K562 (cell line): Measurements from ENCODE around the gene COX14. TPM values are rescaled to one million over a fixed set of nuclear protein-coding genes. Genes with fewer than 3 reads are reported as not detected.

ENCODE experiments used
- CBFA2T3 ChIP-seq: fragments of 450-650 bp; IDR thresholded peaks from 2 replicates; pipeline ENCODE4 v1.6.1; 2017
- CBFB ChIP-seq: sonication (generic); formaldehyde crosslinking; IDR thresholded peaks from 2 replicates; pipeline ENCODE4 v1.4.0; 2020; ENCODE audit warnings: mild to moderate bottlenecking, missing genetic modification reagents
- CSDE1 ChIP-seq, 2 experiments: fragments of 450-650 bp; IDR thresholded peaks; 2 replicates each; pipeline ENCODE4 v1.6.1; 2016; ENCODE audit warnings: mild to moderate bottlenecking in 1 of 2
- CXXC5 ChIP-seq: fragments of 250-450 bp; sonication (Bioruptor Pico); IDR thresholded peaks from 2 replicates; pipeline ENCODE4 v1.8.0; 2022; ENCODE audit warnings: inconsistent platforms, mild to moderate bottlenecking, moderate library complexity
- DEAF1 ChIP-seq: fragments of 450-650 bp; formaldehyde crosslinking; IDR thresholded peaks from 2 replicates; pipeline ENCODE4 v1.4.0; 2020; ENCODE audit warnings: mild to moderate bottlenecking, moderate library complexity
- EHMT2 ChIP-seq: fragments of 450-650 bp; IDR thresholded peaks from 2 replicates; pipeline ENCODE4 v1.6.1; 2018; ENCODE audit warnings: antibody characterized with exemption
- ETS2 ChIP-seq: IDR thresholded peaks from 2 replicates; pipeline ENCODE4 v1.6.1; 2016; ENCODE audit warnings: borderline replicate concordance, missing genetic modification characterization, mild to moderate bottlenecking, moderate library complexity, missing compliant biosample characterization; ENCODE audit not compliant: poor library complexity, severe bottlenecking
- FOXK2 ChIP-seq, 2 experiments: fragments of 450-650 bp; IDR thresholded peaks in 1 of 2; conservative IDR thresholded peaks in 1 of 2; 2 replicates each; pipeline ENCODE4 v1.6.1; 2016; ENCODE audit warnings: low read depth in 2 of 2, mild to moderate bottlenecking in 1 of 2
- GABPB1 ChIP-seq: sonication (generic); formaldehyde crosslinking; IDR thresholded peaks from 2 replicates; pipeline ENCODE4 v1.8.0; 2022; ENCODE audit warnings: mild to moderate bottlenecking, missing genetic modification reagents
- HDAC1 ChIP-seq, 2 experiments: fragments of 450-650 bp; IDR thresholded peaks; 2 replicates each; pipeline ENCODE4 v1.6.1; 2016 to 2017; ENCODE audit warnings: inconsistent platforms in 1 of 2, mild to moderate bottlenecking in 1 of 2, moderate library complexity in 1 of 2
- ID3 ChIP-seq, 2 experiments: fragments of 250-450 bp in 1 of 2; fragments of 450-650 bp in 1 of 2; sonication (Bioruptor Pico) in 1 of 2; IDR thresholded peaks; 2 replicates each; pipeline versions ENCODE4 v1.6.1 to v1.8.0; 2016 to 2021; ENCODE audit warnings: mild to moderate bottlenecking in 2 of 2, moderate library complexity in 2 of 2, missing compliant biosample characterization in 1 of 2, missing genetic modification characterization in 1 of 2
- IRF2 ChIP-seq: sonication (generic); formaldehyde crosslinking; IDR thresholded peaks from 2 replicates; pipeline ENCODE4 v1.8.1; 2022; ENCODE audit warnings: mild to moderate bottlenecking, missing genetic modification reagents
- L3MBTL2 ChIP-seq: fragments of 450-650 bp; IDR thresholded peaks from 2 replicates; pipeline ENCODE4 v1.6.1; 2016; ENCODE audit warnings: mild to moderate bottlenecking, moderate library complexity
- MLLT1 ChIP-seq, 2 experiments: fragments of 450-650 bp; IDR thresholded peaks; 2 replicates each; pipeline ENCODE4 v1.6.1; 2016
- NR3C1 ChIP-seq: sonication (generic); formaldehyde crosslinking; IDR thresholded peaks from 2 replicates; pipeline ENCODE4 v1.8.1; 2022; ENCODE audit warnings: missing genetic modification reagents
- NRF1 ChIP-seq, 2 experiments: fragments of 450-650 bp; IDR thresholded peaks in 1 of 2; conservative IDR thresholded peaks in 1 of 2; 2 replicates each; pipeline ENCODE4 v1.6.1; 2014; ENCODE audit warnings: mild to moderate bottlenecking in 2 of 2
- PBX2 ChIP-seq, 2 experiments: IDR thresholded peaks in 1 of 2; conservative IDR thresholded peaks in 1 of 2; 2 replicates each; pipeline ENCODE4 v1.6.1; 2016; ENCODE audit warnings: low read depth in 2 of 2, mild to moderate bottlenecking in 1 of 2, missing compliant biosample characterization in 1 of 2, missing genetic modification characterization in 1 of 2, moderate library complexity in 1 of 2
- RBM22 ChIP-seq: fragments of 200-400 bp; formaldehyde crosslinking; IDR thresholded peaks from 2 replicates; pipeline ENCODE4 v1.6.1; 2018; ENCODE audit warnings: low read length, low read depth; ENCODE audit not compliant: poor library complexity, severe bottlenecking
- SMARCA4 ChIP-seq: fragments of 450-650 bp; IDR thresholded peaks from 2 replicates; pipeline ENCODE4 v1.6.1; 2016
- TOE1 ChIP-seq, 2 experiments: fragments of 450-650 bp in 1 of 2; sonication (generic) in 1 of 2; formaldehyde crosslinking in 1 of 2; IDR thresholded peaks; 2 replicates each; pipeline versions ENCODE4 v1.7.1 to v1.8.0; 2016 to 2022; ENCODE audit warnings: borderline replicate concordance in 2 of 2, mild to moderate bottlenecking in 2 of 2, antibody characterized with exemption in 1 of 2, inconsistent platforms in 1 of 2, low read depth in 1 of 2, missing genetic modification reagents in 1 of 2, moderate library complexity in 1 of 2
- ZNF785 ChIP-seq: fragments of 250-450 bp; sonication (Bioruptor Pico); IDR thresholded peaks from 2 replicates; pipeline ENCODE4 v1.4.0; 2020; ENCODE audit warnings: mild to moderate bottlenecking
- polyA plus RNA-seq, 8 experiments: library from polyadenylated mRNA; depleted of rRNA in 4 of 8; stranded (reverse) in 5 of 8; unstranded in 3 of 8; fragments of >200 nt; fragmentation: Nextera tagmentation in 2 of 8; fragmentation: Illumina TruSeq in 1 of 8; extraction: Ambion mirVana in 2 of 8; extraction: Trizol in 1 of 8; gene quantifications; 2 replicates each; pipeline versions ENCODE4 v1.2.1 to v1.2.3, GENCODE V29; 2011 to 2014; ENCODE audit warnings: inconsistent platforms in 1 of 8, missing spikeins in 1 of 8
- total RNA-seq, 7 experiments: library from RNA; depleted of rRNA in 6 of 7; stranded (reverse); fragments of >200 nt in 6 of 7; fragmentation: Illumina TruSeq in 2 of 7; extraction: Trizol in 2 of 7; gene quantifications; 2 replicates each; pipeline versions ENCODE4 v1.2.1 to v1.2.3, GENCODE V29; 2011 to 2021; ENCODE audit warnings: low replicate concordance in 1 of 7

Gene COX14
- total and polyA plus RNA-seq, 9 of the 15 experiments (the other 6 are each of a cell fraction or from before 2014, with no cell fraction given), result 44.4 to 269 (median 53.4) TPM

- peak in 1 of 2 experiments; percentile 31; a peak in 1 of 4 replicates for TF ChIP-seq MLLT1 (IDR thresholded peaks at IDR 0.05)
- TF ChIP-seq TOE1 (IDR thresholded peaks at IDR 0.05; ENCODE audit: borderline replicate concordance), result no peak
- peak; percentile 78; the same call in 1 of the 2 replicates for TF ChIP-seq TOE1 (CRISPR knock-in tag; IDR thresholded peaks at IDR 0.05; ENCODE audit: borderline replicate concordance, low read depth)
- TF ChIP-seq DEAF1 (CRISPR knock-in tag), result peak; percentile 90
- TF ChIP-seq ZNF785 (CRISPR knock-in tag), result no peak
- peak; percentile 70 for TF ChIP-seq GABPB1 (CRISPR knock-in tag)
- peak; percentile 38; the same call in 1 of the 2 replicates for TF ChIP-seq EHMT2
- TF ChIP-seq L3MBTL2, result peak; percentile 74
- TF ChIP-seq NRF1 (conservative IDR thresholded peaks at IDR 0.05 in 1 of 2, IDR thresholded peaks at IDR 0.05 in 1 of 2), result peak; percentile 24 to 46; a peak in 1 of 4 replicates
- no peak for TF ChIP-seq IRF2
- no peak for TF ChIP-seq HDAC1 (IDR thresholded peaks at IDR 0.05)
- TF ChIP-seq ID3 (CRISPR knock-in tag; IDR thresholded peaks at IDR 0.05), result no peak
- no peak for TF ChIP-seq ID3 (tag; IDR thresholded peaks at IDR 0.05)
- TF ChIP-seq NR3C1 (CRISPR knock-in tag), result no peak
- no peak for TF ChIP-seq PBX2 (CRISPR knock-in tag; IDR thresholded peaks at IDR 0.05; ENCODE audit: low read depth)
- TF ChIP-seq PBX2 (tag; conservative IDR thresholded peaks at IDR 0.05; ENCODE audit: low read depth), result no peak
- no peak for TF ChIP-seq ETS2
- peak; percentile 53 for TF ChIP-seq CBFA2T3
- TF ChIP-seq FOXK2 (conservative IDR thresholded peaks at IDR 0.05 in 1 of 2, IDR thresholded peaks at IDR 0.05 in 1 of 2; ENCODE audit: low read depth in 2 of 2), result no peak
- no peak for TF ChIP-seq SMARCA4
- TF ChIP-seq CBFB (CRISPR knock-in tag), result 0 out of 2 replicates have a peak, but pooled peaks have one; percentile 48
- TF ChIP-seq CXXC5 (CRISPR knock-in tag), result no peak
- TF ChIP-seq RBM22, result no peak
- TF ChIP-seq CSDE1 (IDR thresholded peaks at IDR 0.05), result no peak
Observed at GRCh38 chr12:50070314-50071060, 41.5 kb upstream of the COX14 start (continued).
